ENCODE measurements around the gene PLEKHJ1. TPM values are rescaled to one million over a fixed set of nuclear protein-coding genes. Genes with fewer than 3 reads are reported as not detected.

Gene PLEKHJ1
- polyA plus RNA-seq, 3 donors = 54.3 to 65.0 (median 58.7) TPM

GRCh38 chr19:2239771-2240770 lies 3.9 kb upstream of the PLEKHJ1 start:
- DNase-seq (ENCODE audit: low read depth in 3 of 3, low spot score in 2 of 3) = no peak

- DNase-seq (ENCODE audit: low read depth in 3 of 3, low spot score in 2 of 3) = no peak
Observed at GRCh38 chr19:2239173-2239572, 3.0 kb upstream of the PLEKHJ1 start.

- DNase-seq (ENCODE audit: low read depth in 3 of 3, low spot score in 2 of 3) = no peak
Observed at GRCh38 chr19:2237869-2238153, 1.7 kb upstream of the PLEKHJ1 start.

DNA sequence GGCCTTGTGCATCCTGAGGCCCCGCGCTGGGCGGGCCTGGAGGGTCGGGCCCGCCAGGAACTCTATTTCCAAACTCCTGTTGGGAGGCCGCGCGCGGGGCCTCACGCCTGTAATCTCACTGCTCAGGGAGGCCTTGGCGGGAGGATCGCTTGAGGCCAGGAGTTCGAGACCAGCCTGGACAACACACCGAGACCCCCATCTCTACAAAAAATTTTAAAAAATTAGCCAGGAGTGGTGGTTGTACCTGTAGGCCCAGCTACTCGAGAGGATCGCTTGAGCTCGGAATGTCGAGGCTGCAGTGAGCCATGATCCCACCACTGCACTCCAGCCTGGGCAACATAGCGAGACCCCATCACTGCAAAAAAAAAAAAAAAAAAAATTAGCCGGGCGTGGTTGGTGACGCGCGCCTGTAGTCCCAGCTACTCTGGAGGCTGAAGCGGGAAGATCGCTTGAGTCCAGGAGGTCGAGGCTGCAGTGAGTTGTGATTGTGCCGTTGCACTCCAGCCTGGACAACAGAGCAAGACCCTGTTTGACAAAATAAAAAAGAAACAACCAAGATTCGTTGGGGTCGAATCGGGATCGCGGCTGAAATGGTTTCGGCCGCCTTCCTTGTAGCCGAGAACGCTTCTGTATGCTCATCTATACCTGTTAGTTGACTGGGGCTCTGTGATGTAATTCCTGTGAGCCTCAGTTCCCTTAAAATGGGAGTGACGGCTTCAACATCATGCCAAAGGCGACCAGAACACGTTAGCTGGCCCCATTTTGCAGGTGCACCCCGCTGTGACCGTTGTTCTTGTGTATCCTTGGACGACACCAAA lies 1.1 kb upstream of the PLEKHJ1 start:
- no peak for DNase-seq (ENCODE audit: low read depth in 3 of 3, low spot score in 2 of 3)

GRCh38 chr19:2236064-2236313 lies 140 bp downstream of the PLEKHJ1 start:
- no peak for DNase-seq (ENCODE audit: low read depth in 3 of 3, low spot score in 2 of 3)

DNA sequence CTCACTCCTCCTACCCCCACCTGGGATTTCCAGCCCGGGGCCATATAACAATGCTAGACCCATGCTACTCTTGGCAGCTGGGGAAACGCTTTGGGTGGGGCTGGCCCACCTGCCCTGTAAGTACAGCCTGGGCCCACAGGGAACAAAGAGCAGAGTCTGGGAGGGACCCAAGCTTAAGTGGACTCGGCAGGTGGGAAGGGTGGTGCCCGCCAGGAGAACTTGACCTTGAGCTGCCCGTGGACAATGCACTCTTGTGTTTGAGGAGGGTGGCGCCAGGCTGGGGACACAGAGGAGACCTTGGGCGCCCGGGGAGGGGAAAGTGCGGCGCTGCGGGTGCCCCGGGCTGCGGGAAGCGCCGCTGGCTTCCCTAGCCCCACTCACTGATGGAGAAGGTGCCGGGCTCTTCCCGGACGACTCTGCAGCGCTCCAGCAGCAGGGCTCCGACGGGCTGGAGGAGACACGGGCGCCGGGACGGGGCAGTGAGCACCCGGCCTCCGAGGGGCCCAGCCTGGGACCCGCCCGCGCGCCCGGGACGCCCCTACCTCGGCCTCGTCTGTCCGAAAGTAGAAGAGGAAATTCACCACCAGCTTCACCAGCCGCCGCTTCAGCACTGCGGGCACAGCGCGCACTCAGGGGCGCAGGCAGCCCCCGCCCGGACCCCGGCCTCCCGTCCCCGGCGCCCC lies 607 bp downstream of the PLEKHJ1 start:
- DNase-seq (ENCODE audit: low read depth in 3 of 3, low spot score in 2 of 3) = no peak

GRCh38 chr19:2234996-2235380 lies 1.1 kb downstream of the PLEKHJ1 start:
- DNase-seq (ENCODE audit: low read depth in 3 of 3, low spot score in 2 of 3) = no peak

- no peak for DNase-seq (ENCODE audit: low read depth in 3 of 3, low spot score in 2 of 3)
Observed at GRCh38 chr19:2233601-2234280, 2.4 kb downstream of the PLEKHJ1 start.

- DNase-seq (ENCODE audit: low read depth in 3 of 3, low spot score in 2 of 3) = no peak
Observed at GRCh38 chr19:2232286-2233151, 3.6 kb downstream of the PLEKHJ1 start.

- no peak for DNase-seq (ENCODE audit: low read depth in 3 of 3, low spot score in 2 of 3)
Observed at GRCh38 chr19:2231621-2232221, 4.4 kb downstream of the PLEKHJ1 start.

DNA sequence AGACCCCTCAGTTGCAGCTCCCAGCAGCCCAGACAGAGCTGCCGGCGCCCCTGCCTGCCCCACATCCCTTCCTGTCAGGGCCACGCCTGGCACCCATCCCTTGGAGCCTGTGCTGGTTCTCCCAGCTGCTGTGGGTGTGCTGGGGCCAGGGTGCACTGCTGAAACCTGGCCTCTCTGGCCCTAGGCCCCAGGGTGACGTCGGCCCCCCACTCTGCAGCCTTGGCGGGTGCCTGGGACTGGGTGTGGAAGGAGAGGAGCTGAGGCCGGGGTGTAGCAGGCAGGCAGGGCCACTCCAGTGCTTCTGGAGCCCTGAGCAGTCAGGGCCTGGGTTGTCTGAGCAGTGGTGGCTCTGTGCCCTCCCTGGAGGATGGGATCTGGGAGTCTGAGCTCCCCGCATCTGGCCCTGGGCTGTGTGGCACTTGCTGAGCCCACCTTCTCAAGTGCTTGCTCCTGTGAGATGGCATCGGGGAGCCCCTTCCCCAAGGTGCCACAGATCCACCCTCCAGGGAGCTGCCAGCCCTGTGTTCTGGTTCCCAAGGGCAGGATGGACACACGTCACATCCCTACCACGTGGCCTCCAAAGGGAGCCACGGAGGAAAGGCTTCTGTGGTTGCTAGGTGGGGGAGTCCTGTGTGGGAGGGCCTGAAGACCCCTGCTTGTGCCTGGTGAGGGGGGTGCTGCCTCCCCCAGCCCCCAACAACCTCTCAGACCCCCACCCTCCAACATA lies 5.2 kb downstream of the PLEKHJ1 start:
- DNase-seq (ENCODE audit: low read depth in 3 of 3, low spot score in 2 of 3) = no peak

DNA sequence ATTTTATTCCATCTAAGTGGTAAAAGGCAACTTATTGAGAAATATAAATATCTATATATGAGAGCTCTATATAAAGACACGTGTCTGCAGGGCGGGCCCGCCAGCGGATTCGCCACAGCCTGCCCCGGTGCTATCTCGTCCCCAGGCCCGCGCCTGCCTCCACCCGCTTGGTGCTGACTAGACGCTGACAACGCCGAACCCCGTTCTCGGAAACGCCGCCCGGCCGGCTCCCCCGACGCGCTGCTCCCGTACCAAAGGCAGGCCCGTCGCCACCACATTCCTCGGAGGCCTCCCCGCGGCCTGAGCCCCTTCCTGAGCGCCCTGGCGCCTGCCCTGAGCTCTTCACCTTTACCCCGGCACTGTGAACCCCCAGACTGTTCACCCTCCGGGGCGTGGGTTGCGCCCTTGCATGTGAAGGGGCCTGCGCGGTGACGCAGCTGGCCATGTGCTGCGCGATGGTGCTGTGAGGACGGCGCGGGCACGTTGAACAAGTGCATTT lies 6.0 kb downstream of the PLEKHJ1 start:
- DNase-seq (ENCODE audit: low read depth in 3 of 3, low spot score in 2 of 3) = no peak

DNA sequence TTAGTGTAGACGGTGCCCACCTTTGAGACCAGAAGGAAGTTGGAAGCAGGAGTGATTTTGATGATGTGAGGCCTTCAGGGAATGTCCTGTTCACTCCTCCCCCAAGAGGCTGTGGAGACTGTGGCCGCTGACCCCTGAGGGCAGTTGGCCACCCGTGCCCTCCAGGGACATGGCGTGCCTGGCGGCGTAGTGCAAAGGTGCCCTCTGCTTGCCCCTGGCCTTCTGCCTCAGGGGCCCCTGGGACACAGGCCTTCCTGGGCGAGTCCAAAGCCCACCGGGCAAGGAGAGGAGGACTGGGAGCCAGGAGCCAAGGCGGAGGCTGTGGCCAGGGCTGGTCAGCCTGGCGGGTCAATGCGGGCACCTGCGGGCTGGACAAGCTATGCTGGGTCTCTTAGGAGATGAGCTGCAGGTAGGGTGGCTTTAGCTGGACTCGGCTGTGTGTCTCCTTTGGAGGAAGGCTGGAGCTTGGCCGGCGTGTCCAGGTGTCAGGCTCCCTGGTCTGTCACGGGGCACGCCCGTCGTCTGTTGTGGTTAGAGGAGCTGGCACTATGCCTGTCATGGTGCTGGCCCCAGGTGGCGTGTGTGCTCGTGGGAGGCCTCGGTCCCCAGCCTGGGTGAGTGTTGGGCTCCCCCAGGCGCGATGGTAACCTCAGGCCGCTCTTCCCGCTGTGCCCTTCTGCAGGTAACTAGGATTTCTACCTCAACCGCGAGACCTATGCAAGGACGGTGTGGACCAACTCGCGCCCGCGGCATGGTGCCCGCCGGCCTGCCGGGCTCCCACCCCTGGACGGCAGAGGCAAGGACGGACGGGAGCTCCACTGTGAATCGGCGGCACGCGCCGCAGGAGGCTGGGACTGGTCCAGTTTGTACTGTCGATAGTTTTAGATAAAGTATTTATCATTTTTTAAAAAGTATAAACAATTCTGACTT lies 6.8 kb downstream of the PLEKHJ1 start:
- DNase-seq (ENCODE audit: low read depth in 3 of 3, low spot score in 2 of 3) = no peak

DNA sequence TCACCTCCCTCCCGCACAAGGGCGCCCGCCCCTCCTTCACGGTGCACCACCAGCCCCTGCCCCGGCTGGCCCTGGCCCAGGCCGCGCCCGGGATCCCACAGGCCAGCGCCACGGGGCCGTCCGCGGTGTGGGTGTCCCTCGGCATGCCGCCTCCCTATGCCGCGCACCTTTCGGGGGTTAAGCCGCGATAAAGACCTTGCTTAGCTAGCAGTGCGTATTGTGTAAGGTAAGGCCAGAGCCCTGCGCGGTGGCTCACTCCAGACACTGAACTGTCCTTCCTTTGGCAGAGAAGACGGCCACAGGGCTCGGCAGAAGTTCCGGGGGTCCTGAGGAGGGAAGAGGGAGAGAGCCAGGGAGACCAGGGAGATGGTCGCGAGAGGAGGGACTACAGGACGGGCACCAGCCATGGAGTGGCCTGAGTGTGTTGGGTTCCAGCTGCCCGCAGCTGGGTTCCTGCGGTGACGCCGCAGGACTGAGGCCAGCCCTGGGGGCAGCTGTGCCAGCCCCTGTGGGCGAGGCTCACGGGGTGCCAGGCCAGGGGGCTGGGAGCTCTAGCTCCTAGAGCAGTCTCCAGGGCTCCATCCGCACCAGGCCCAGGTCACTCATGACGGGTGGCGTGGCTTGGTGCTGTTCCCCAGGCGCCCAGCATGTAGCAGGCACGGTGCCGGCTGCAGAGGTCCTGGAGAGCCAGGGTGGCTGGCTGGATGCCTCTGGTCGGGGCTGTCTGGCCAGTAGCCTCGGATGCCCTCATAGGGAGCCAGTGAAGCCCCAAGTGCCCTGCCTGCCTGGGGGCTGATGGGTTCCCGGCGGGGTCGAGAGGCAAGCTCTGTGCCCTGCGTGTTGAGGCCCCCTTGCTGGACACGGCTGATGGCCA lies 7.7 kb downstream of the PLEKHJ1 start:
- no peak for DNase-seq (ENCODE audit: low read depth in 3 of 3, low spot score in 2 of 3)

DNA sequence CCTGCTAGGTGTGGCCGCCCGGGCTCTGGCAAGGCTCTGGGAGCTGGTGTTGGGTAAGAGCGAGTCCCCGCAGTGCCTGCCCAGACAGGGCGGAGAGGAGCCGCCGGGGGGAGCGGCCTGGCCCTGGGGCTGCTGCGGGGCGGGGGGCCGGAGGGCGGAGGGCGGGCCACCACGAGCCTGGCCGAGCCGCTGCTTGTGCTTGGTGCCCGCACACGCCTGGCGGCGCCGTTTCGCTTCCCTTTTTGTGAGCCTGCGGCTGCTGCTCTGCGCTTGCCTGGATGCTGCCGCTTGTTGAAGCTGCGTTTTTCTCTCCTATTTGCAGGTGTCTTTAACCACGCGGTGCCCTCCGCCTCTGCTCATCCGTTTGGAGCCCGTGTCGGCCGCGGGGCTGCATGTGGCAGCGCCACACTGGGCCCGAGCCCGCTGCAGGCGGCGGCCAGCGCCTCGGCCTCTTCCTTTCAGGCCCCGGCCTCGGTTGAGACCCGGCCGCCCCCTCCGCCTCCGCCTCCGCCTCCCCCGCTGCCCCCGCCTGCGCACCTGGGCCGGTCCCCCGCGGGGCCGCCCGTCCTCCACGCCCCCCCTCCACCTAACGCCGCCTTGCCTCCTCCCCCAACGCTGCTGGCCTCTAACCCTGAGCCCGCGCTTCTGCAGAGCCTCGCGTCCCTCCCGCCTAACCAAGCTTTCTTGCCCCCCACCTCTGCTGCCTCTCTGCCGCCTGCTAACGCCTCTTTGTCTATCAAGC lies 8.5 kb downstream of the PLEKHJ1 start:
- DNase-seq (ENCODE audit: low read depth in 3 of 3, low spot score in 2 of 3) = no peak

DNA sequence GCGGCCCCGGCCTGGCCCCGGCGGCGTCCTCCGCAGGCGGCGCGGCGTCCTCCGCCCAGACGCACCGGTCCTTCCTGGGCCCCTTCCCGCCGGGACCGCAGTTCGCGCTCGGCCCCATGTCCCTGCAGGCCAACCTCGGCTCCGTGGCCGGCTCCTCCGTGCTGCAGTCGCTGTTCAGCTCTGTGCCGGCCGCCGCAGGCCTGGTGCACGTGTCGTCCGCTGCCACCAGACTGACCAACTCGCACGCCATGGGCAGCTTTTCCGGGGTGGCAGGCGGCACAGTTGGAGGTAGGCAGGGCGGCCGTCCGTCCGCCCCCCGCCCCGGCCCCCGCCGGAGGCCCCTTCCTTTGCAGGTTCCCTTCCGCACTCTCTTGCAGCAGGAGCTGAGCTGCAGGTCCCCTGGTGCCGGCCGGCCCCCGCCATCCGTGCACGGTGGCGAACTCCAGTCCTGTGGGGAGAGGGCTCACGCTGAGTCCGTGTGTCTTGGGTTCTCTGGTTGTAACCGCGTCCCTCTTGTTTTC lies 9.2 kb downstream of the PLEKHJ1 start:
- no peak for DNase-seq (ENCODE audit: low read depth in 3 of 3, low spot score in 2 of 3)

Data from right renal cortex interstitium (tissue), 3 donors.